HG02870 (cell line): ENCODE measurements around the gene AGAP1.

ENCODE experiments used
- ATAC-seq: cut with Tn5 transposase; IDR thresholded peaks from one replicate; pipeline ENCODE4 v1.9.1; 2021; ENCODE audit warnings: mild to moderate bottlenecking, moderate library complexity; ENCODE audit not compliant: unreplicated experiment

The AGAP1 gene

GRCh38 chr2:236008006-236008405, 514.2 kb downstream of the AGAP1 start:
- ATAC-seq, result no peak

GRCh38 chr2:236008857-236009256, 515.0 kb downstream of the AGAP1 start:
- ATAC-seq, result no peak

- no peak for ATAC-seq
These were observed 517.3 kb downstream of the AGAP1 start for GRCh38 chr2:236010920-236011685.

GRCh38 chr2:236012155-236012554, 518.3 kb downstream of the AGAP1 start:
- no peak for ATAC-seq

GRCh38 chr2:236014408-236015131, 520.7 kb downstream of the AGAP1 start:
- no peak for ATAC-seq

GRCh38 chr2:236015171-236015570, 521.3 kb downstream of the AGAP1 start:
- ATAC-seq, result no peak

GRCh38 chr2:236016496-236016895, 522.7 kb downstream of the AGAP1 start:
- no peak for ATAC-seq

- no peak for ATAC-seq
These were observed 523.6 kb downstream of the AGAP1 start for GRCh38 chr2:236017446-236017845.

- no peak for ATAC-seq
These were observed 525.6 kb downstream of the AGAP1 start for GRCh38 chr2:236019434-236019833.

- no peak for ATAC-seq
These were observed 527.7 kb downstream of the AGAP1 start for GRCh38 chr2:236021499-236022057.

GRCh38 chr2:236022128-236022527, 528.3 kb downstream of the AGAP1 start:
- no peak for ATAC-seq

- no peak for ATAC-seq
These were observed 532.0 kb downstream of the AGAP1 start for GRCh38 chr2:236025892-236026291.

GRCh38 chr2:236026841-236027240, 533.0 kb downstream of the AGAP1 start:
- no peak for ATAC-seq

- no peak for ATAC-seq
These were observed 534.2 kb downstream of the AGAP1 start for GRCh38 chr2:236028066-236028465.

- no peak for ATAC-seq
These were observed 539.6 kb downstream of the AGAP1 start for GRCh38 chr2:236033462-236033861.

- no peak for ATAC-seq
These were observed 541.1 kb downstream of the AGAP1 start for GRCh38 chr2:236034974-236035373.

- ATAC-seq, result no peak
These were observed 542.2 kb downstream of the AGAP1 start for GRCh38 chr2:236036045-236036444.

GRCh38 chr2:236038096-236038495, 544.3 kb downstream of the AGAP1 start:
- no peak for ATAC-seq

- ATAC-seq, result no peak
These were observed 546.9 kb downstream of the AGAP1 start for GRCh38 chr2:236040600-236041328.

- ATAC-seq, result no peak
These were observed 547.8 kb downstream of the AGAP1 start for GRCh38 chr2:236041616-236042015.

GRCh38 chr2:236042087-236042486, 548.2 kb downstream of the AGAP1 start:
- ATAC-seq, result no peak
